ENCODE measurements around the gene GCN1.

GCN1 gene

DNA sequence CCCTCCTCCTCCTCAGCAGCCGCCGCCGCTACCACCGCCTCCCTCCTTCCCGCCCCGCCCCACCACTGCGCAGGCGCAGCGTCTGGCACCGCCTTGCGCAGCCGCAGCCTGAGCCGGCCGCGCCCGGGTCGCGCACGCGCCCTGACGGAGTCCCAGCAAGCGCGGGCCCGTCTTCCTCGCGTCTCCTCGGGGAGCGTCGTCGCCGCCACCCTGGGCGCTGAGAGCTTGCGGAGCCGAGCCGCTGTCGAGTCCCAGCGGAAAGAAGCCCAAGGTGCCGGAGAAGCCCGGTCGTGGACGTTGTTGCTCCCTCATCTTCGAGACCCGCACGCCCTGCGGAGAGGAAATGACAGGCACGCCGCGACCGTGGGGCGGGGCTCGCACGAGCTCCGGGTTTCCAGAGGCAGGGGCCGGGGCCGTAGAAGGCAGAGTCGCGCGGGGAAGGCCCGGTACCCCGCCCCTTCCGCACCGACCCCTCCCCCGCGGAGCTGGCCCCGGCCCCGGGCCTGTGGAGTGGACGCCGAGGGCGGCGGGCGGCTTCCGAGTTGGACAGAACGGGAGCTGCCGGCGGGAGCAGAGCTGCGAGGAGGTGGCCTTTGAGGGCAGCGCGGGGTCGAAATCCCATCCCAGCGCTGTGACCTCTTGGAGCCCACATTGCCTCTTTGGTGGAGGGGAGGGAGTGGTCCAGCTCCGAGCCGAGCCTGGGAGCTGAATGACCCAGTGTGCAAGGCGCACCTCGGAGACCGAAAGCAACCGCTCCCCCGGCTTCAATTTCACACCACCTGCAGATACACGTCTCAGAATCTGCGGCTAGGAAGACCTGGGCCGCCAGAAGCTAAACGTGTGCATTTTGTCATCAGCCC is 77.5 kb downstream of the GCN1 start:
- DNase-seq (ENCODE audit: low read depth), result peak; percentile 80

DNA sequence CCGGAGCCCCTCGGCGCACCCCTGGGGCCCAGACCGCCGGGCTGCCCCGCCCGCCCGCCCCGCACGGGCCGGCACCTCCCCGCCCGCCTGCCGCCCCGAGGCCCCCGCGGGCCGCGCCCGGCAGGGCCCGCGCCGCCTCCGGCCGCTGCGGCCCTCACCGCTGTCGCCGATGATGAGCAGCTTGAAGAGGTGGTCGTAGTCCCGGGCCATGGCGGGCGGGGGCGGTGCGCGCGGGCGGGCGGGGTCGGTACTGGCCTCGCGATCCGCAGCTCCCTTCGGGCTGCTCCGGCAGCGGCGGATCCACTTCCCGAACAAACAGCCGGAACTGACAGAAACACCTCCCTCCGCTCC is 78.1 kb downstream of the GCN1 start, which contains the start of gene RAB35:
Gene RAB35, minus strand, starts transcription at position 313 of the 351 bp plus-strand sequence. Its CDS starts 103 bp downstream, at position 210.
- no peak for DNase-seq (ENCODE audit: low read depth)

DNA sequence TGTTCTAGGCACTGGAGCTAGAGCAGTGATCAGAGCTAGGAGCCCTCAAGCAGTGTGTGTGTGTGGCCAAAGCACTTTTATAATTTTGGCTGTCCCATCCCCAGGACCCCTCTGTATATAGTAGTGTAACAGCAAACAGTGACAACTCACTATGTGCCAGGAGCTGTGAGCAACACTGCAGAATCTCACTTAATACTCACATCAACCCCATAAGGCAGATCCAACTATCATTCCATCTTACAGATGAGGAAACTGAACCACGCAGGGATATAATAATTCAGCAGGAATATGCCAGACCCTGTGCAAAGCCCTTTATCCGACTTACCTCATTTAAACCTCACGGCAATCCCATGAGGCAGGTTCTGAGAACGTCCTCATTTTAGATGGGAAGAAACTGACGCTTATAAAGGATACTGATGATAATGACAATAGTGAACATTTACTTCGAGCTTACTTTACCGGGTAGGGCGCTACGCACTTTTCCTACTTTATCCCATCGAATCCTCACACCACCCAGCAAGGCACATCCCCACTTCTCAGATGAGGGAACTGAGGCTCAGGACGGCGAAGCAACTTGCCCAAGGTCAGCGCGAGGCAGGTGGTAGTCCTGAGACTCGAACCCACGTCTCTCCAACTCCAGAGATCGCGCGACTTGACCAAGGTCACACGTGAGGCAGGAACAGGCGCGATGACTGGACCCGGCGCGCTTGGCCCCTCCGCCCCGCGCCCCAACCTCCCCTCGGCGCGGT is 78.6 kb downstream of the GCN1 start:
- DNase-seq (ENCODE audit: low read depth), result no peak

DNA sequence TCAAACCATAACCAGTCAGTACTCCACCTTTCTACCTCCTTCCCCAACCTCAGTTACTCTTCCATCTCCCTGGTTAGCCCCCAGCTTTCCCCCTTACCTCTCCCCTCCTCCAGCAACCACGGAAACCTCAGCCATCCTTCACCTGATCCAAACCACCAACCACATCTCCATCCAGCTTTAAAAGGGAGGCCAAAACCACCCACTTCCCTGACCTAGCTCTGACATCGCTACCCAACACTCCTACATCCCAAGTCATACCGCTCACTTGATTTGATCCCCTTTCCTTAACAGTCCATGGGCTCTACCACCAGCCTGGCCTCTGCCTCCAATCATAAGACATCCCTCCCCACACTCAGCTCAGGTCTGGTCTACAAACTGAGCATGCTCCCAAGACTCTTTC is 79.4 kb downstream of the GCN1 start:
- DNase-seq (ENCODE audit: low read depth), result no peak

DNA sequence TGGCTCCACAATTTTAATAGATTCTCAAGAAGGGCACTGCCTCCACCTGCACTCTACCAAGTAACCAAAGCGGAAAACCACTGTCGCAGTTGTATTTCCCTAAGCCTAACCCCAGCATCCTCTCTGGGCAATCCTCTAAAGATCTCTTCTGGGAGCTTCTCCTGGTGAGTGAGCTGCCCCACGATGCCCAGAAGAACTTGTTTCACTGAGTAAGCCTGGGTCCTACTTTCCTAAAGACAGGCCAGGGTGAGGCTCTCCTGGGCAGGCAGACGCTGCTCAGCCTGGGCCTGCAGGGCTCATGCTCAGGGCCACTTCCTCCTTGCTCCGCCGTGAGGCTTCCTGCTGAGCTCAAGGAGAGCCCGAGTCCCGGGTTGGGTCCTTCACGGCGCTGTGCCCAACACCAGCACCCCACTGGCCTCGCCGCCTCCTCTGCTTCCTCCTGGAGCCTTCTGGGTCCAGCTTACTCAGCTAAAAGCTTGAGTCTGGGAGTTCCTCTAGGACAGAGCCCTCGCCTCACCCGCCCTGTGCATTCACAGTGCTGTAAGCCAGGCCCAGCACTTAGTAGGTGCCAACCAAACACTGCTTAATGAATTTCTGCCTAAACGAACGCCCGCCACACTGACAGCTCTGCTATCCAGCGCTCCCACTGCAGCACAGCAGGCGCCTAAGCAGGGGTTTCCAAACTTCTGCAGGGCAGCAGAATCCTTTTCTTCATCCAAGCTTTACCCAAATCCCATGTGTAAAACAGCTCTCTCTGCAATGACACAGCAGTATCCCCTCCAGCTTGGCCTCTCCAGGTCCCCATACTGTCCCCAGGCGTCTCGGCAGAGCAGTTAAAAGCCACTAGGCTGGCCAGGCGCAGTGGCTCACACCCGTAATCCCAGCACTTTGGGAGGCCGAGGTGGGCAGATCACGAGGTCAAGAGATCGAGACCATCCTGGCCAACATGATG is 83.7 kb downstream of the GCN1 start:
- DNase-seq (ENCODE audit: low read depth), result no peak

DNA sequence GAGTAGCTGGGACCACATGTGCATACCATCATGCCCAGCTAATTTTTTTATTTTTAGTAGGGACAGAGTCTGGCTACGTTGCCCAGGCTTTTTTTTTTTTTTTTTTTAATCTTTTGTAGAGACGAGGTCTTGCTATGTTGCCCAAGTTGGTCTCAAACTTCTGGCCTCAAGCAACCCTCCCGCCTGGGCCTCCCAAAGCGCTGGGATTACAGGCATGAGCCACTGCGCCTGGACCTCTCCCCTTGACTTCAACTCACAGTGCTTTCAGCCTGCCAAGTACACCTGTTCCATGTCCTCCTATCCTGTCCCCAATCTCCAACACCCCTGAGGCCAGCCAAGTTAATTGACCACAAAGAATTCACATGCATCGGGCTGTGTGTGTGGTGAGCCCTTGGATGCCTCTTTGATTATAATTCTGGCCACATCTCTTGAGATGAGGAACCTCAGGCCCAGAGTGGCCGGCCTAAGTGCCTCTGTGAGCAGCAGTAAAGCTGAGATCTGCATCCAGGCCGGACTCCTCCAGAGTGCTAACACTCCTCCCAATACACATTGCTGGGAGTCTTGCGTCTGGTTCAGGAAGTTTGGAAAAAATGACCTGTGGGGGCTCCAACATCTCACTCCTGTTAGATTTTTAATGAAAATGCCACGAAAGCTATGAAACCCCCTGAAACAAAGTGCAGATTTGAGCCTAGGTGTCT is 84.8 kb downstream of the GCN1 start:
- DNase-seq (ENCODE audit: low read depth), result no peak

DNA sequence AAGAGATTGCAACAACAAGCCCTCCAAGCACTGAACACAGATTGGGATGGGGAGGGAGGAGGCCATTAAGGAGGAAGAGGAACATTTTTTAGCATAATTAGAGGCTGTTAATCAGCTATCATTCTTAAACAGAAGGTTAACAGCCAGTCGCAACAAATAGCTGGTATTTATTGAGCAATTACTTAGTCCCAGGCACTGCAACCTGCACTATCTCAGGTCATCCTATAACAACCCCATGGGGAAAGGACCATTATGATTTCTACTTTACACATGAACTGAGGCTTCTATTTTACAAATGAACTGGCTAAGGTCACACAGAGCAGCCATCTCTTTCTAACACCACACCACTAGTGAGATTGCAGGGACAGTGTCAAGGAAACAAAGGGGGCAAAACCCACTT is 88.4 kb downstream of the GCN1 start:
- no peak for DNase-seq (ENCODE audit: low read depth)

DNA sequence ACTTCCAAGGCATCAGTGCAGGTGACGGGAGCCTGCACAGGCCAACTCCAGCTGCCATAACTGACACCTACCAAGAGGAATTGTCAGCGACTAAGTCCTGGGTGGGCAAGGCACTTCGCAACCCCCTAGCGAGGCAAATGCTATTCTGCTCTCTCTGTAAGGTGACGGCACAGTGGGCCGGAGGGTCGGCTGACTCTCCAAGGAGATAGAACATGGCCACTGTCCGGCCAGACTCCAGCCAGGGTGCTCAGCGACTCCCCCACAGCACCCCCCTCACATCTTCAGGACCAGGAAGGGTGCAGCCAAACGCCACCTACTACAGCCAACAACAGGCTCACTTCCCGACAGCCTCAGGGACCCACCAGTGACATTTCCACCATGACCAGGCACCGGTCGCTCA is 91.1 kb downstream of the GCN1 start:
- no peak for DNase-seq (ENCODE audit: low read depth)

DNA sequence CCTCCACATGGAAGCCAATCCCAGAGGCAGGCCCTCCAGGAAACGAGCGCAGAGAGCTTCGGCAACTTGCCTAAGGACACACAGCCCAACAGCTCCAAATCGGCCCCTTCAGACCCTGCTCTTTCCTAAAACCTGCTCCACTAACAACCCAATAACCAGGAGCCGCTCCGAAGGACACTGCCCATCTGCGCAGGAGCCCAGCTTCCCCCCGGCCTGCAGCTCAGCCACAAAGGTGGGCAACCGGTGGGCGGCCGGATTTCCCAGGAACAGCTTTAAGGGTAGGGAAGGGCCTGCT is 91.5 kb downstream of the GCN1 start:
- DNase-seq (ENCODE audit: low read depth), result no peak

DNA sequence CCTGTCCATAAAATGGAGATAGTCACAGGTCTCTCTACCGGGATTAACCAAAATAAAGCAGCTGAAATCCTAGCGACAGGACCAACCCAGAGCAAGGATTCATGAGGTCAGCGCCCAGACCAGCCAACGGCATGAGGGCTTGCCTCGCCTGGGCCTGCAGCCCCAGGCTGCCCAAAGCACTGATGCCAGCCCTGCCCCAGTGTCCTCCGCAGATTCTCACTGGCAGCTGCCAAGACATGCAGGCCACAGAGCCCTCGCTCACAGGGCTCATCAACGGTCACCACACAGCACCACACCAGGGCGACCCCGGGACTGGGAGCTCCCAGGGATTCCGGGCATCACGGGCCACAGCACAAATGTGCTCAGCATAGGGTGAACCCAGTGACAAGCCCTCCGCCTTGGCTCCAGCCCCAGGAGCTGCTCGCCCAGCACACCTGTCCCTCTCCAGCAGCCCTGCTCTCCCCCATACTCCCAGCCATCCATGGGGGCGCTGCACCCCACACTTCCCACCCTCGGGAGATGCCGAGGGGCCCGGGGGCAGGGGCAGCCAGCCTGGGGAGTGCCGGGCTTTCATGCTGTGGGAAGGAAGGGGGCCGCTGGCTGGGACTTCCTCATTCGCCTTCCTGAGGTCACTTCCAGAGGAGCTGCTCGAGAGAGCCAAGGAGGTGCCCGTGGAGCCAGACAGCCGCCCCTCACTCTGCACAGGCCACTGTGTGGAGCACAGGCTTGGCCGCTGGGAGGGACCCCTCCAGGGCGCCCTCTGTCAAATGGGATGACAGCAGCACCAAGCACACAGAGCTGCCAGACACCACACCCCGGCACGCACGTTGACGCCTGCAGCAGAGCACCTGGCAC is 92.1 kb downstream of the GCN1 start:
- DNase-seq (ENCODE audit: low read depth), result no peak

DNA sequence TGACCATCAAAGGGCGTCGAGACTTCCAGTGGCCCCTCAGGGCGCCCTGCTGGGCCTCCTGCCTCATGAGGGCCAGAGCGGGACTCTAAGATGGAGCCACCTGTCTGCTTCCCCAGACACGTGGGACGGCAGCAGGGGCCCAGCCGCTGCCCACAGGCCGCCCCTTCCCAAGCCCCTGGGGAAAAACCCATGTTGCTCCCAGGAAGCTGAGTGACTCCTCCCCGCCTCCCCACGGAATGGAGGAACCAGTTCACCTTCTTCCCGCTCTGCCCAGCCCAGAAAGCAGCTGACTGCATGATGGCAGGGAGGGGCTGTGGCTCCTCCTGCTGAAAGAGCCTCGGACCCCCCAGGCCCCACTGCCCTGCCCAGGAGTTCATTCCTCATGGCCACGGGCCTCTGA is 92.9 kb downstream of the GCN1 start:
- no peak for DNase-seq (ENCODE audit: low read depth)

DNA sequence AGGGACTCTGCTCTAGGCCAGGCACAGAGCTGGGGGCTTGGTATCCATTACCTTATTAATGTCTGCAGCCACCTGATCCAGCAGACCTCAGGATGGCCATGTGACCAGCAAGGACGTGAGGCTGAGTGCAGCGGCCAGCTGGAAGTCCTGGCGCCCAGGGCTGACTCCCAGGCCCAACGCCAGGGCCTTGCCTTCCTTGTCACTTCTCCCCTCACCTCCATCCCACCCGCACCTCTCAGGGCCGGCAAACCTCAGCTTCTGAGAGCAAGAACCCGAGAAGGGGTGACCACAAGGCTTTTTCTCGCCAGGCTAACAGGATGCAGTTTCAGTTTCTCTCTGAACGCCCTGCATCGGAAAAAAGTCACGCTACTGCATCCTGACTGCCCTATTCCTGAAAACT is 93.3 kb downstream of the GCN1 start:
- no peak for DNase-seq (ENCODE audit: low read depth)

DNA sequence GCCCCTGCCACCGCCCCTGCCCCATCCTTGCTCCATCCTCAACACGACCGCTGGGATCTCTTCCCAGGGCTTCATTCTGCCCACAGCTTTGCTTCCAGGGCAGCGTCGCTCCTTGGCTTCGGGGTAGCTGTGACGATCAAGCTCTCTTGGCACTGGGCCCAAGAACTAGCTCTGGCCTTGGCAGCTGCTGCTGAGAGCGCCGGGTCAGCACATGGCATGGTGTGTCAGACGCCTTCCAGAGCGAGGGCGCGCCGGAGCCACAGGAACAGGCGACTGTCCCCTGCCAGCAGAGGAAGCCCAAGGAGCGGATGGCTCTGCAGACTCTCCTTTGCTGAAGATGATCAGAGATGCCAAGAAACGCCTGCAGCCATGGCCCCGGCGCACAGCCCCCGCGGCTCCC is 93.9 kb downstream of the GCN1 start:
- DNase-seq (ENCODE audit: low read depth), result peak; percentile 24

DNA sequence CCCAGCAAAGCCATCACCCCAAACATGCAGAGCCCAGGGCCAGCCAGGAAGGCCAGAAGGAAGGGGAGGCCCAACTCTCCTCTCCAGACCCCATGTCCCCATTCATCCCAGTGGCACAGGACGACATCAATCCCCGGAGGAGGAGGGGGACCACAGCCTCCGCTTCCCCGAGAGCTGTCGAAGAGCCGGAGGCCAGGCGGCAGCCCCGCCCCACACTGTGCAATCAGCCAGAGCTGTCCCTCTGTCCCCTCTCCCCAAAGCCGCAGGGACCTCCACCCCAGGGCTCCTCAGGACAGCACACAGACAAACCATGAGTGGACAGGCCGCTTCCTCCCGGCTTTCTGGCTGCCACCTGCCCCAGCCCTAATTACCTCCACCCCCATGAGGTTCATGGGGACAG is 94.8 kb downstream of the GCN1 start:
- DNase-seq (ENCODE audit: low read depth), result no peak

DNA sequence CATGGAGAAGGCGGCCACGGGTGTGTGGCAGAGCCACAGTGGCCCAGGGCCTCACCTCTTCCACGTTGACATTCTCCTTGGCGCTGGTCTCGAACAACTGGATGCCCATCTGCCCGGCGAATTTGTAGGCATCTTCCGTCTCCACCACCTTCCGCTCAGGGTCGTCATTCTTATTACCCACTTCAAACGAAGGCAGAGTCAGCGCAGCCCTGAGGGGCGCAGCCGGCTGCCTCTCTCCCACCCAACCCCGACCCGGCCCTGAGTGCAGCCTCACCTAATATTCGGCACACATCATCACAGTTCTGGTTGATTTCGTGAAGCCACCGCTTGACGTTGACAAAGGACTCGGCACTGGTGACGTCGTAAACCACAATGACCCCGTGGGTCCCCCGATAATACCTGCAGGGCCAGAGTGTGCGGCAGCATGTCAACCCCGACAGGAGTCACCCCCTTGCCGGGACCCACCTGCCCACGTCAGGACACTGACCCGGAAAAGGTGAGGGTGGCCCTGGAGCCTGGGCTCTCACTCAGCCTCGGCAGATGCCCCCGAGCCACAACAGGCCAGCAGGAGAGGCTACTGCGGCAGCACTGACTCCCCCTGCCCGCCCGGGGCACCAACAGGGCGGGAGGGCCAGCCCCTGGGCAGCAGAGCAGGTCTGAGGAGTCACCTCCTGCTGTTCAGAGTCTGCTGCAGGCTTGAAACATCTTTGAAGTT is 95.6 kb downstream of the GCN1 start:
- DNase-seq (ENCODE audit: low read depth), result no peak

DNA sequence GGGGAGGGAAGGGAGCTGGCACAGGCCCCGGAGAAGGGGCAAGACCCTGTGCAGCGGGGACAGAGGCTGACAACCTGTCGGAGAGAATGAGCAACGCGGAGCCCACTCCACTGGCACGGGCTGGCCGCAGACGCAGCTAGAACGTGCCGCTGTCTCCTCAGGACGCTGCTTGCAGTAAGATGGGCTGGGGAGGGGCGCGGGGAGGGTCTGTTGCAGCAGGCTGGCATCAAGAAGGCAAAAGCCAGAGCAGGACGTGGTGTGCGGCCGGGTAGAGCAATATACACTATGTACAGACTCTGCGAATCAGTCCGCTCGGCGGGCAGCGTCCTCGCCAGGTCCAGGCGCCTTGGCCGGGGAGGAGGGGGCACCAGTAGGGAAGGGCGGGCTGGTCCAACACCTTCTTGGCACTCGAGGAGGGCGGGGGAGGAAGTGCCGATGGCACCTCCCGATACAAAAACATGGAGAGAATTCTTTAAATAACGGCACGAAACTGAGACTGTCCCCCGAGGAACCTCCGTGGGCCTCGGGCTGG is 97.8 kb downstream of the GCN1 start:
- DNase-seq (ENCODE audit: low read depth), result no peak

DNA sequence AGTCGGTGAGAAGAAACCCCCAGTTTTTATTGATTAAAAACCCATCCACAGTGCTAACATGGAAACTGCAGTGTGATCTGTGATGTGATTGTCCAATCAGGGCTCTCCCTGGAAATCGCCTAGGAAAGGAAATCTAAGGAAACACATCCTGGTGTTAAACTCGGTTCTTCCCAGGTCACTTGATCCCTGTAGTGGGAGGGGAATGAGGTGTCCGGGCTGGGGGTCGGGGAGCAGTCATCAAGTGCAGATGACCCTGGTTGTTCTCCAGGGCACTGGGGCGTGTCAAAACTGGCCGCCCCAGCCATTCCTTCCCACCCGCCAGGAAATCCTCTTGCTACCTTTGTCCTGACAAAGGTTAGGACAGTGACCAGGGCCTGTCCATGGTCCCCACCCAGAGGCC is 98.8 kb downstream of the GCN1 start:
- no peak for DNase-seq (ENCODE audit: low read depth)

DNA sequence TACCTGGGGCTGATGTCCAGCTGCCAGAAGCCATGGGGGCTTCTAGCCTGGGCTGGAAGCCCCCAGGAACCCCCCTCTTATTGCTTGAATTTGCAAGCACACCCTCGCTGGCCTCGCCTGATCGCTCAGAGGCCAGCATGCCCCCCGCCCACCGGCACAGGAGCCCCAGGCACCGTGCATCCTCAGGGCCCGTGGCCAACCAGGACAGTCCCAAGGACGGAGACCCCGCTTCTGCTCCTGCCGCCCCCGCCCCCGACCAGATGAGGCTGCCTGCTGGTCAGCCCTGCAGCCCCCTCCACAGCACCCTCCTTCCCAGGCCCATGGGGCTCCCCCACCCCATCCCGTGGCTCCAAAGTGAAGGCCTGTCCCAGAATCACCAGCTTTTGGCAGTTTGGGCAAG is 99.2 kb downstream of the GCN1 start:
- DNase-seq (ENCODE audit: low read depth), result no peak

DNA sequence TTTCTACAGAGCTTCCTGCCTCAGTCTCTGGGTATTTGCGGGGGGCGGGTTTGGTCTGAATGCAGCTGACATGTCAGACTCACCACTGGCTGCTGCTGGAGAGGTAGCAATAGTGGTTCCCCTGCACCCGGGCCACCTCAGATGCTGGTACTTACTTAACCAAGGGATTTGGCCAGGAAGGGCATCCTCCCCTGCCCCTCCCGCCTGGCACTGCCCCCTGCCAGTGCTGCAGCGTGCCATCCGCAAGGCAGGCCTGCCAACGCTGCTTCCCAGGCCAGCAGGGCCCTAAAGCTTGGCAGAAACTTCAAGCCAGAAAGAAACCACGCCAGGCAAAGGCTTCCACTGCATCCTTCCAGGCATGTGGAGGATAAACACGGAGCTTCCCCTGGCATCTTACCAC is 100.0 kb downstream of the GCN1 start:
- DNase-seq (ENCODE audit: low read depth), result no peak

All from stromal cell of bone marrow (primary cell).